Renal cortex interstitium (tissue), 11 donors: Measurements from ENCODE around the gene HS6ST3. TPM values are rescaled to one million over a fixed set of nuclear protein-coding genes. Genes with fewer than 3 reads are reported as not detected.
A peak's percentile ranks its signal among the peaks of the same experiment; 100 is the strongest.
"Not testable (repeated sequence)": the region's sequence is repeated elsewhere in the genome, so short reads cannot be mapped to it uniquely, and the experiment has no call there.

Experiments used
- DNase-seq, 11 donors: peaks; one replicate each; pipeline ENCODE4 v3.0.0-alpha.2; 2013; ENCODE audit warnings: low read depth in 9 of 11, low spot score in 4 of 11; ENCODE audit errors: extremely low read depth in 1 of 11
- polyA plus RNA-seq, 3 donors: library from polyadenylated mRNA; unstranded; fragments of 120-200 nt; gene quantifications; one replicate each; pipeline ENCODE4 v1.2.1, GENCODE V29; 2013; ENCODE audit not compliant: insufficient read length in 3 of 3

The HS6ST3 gene
- polyA plus RNA-seq, 3 donors: 2.8 to 4.2 (median 2.8) TPM

DNA sequence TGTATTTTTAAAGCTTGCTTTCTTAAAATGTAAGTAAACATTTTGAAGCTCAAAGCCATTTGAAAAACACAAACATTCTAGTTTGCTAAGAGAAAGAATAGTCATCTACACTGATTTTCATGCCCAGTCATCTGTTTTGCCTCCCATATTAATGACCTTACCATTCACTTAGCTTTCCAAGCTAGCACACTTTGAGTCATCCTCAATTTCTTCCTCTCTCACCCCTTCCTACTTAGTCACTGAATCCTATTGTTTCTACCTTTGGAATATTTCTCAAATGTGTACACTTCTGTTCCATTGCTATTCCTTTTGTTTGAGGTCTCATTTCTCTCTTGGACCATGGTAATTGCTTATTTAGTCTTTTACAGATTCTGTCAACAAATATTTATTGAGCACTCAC lies 7.3 kb upstream of the HS6ST3 start:
- DNase-seq: no peak

DNA sequence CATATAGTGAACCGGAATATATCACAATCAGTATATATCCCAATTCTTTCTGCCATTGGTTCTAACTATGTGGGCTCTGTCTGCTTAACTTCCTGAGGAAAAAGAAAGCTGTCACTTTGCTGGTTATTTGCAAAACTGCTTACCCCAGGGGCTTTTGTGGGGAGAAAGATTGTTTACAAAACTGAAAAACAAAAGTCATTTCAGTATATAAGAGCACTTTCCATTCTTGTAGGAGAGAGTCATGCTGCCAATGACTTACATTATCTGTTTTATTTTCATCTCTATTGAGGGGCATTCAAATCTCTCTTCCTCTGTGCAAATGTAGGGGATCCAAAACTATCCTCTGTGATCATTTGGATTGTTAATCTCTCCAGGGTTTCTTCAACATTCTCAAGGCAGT lies 3.2 kb upstream of the HS6ST3 start:
- no peak for DNase-seq

DNA sequence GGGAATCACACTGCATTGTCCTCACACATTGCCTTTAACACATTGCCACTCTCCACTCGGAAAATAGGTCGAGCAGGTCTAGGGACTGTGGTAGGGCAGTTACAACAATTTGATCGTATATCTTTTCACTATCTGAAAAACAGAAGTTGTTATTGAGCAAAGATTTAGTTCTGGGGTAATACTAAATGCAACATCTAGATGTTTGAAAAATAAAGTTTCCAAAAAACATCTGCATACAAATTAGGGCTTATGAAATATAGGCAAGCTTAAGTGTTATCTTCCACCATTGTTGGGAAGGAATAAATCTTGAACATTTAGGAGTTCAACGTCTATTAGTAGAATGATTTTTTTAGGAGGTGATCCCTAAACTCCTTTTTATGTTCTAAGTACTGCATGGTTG lies 768 bp upstream of the HS6ST3 start:
- no peak for DNase-seq

DNA sequence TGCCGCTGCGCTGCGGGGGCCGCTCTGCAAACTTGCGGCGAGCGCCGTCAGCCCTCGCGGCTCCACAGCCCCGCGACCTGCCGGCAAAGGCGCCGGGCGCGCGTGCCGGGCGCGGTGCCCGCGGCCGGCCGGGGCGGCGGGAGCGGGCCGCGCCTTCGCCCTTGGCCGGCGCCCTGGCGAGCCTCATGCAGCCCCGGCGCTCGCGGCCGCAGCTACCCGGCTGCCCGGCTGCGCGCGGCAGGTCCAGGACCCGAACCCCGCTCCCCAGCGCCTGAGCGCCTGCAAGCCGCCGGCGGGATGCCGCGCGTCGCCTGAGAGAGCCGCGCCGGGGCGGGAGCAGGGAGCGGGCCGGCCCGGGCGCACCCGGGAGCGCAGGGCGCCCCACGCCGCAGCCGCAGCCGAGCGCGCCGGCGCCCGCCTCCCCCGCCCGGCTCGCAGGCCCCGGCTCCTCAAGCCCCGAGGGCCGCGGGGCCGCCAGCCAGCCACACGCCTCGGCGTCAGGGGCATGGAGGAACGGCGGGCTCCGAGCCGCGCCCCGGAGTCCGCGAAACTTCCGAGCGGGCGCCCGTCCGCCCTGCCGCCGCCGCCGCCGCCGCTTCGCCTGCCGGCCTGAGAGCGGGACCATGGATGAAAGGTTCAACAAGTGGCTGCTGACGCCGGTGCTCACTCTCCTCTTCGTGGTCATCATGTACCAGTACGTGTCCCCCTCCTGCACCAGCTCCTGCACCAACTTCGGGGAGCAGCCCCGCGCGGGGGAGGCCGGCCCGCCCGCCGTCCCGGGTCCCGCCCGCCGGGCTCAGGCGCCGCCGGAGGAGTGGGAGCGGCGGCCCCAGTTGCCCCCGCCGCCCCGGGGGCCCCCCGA lies 564 bp downstream of the HS6ST3 start:
- peak in 2 of 11 donors; percentile 8 to 23 for DNase-seq

DNA sequence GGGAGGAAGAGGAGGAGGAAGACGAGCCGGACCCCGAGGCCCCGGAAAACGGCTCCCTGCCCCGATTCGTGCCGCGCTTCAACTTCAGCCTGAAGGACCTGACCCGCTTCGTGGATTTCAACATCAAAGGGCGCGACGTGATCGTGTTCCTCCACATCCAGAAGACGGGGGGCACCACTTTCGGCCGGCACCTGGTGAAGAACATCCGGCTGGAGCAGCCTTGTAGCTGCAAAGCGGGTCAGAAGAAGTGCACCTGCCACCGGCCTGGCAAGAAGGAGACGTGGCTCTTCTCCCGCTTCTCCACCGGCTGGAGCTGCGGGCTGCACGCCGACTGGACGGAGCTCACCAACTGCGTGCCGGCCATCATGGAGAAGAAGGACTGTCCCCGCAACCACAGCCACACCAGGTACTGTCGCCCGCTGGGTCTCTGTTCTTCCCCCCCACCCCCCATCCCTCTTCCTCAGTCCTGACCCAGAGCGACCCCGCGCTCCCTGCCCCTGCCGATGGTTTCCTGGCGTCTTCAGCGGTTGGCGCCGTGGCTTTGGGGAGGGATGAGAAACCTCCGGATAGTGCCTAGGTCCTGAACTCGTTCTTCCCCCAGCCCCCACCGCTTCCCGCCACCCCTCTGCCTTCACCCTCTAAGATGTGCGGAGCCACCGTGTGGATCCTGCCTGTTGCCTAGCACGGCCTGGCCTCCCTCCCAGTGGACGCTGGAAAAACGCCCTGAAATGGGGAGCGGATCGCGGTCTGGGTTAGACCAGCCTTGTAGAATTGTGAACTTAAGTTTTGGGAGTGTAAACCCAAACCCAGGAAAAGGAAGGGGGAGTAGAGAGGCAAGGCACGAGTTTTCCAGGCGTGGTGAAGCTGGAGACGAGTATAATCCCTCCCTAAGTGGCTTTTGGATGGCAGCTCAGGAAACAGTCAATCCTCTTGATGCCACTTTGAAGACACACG lies 1.5 kb downstream of the HS6ST3 start:
- DNase-seq: peak in 2 of 11 donors; percentile 12 to 19

DNA sequence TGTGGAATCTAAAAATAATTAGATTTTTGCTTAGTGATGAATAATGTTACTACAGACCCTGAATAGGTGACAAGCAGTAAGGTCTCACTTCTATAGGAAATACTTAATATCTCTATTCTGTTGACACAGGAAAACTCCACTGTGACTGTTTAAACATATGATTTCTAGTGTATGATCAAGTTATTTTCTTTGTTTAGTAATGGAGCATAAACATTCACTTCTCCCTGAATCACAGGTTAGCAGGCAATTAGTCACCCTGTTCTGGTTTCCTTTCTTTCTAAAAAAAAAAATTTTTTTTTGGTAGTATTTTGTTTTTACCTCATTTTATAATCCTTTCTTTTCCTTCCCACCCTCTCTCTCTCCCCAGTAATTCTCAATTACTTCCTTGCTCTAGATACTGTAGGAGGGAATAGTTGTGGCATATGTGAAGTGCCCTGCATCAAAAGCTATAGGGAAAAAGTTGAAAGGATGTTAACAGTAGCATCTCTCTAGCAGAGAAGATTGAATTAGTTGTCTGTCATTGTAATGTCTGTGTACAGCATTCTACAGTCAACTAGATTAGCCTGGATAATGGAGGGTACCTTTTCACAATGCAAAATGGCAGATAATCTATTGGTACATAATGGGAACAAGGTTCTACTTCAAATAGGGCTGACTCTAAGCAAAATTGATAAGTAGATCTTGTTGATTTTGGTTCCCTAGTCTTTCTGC lies 3.5 kb downstream of the HS6ST3 start:
- DNase-seq: no peak

DNA sequence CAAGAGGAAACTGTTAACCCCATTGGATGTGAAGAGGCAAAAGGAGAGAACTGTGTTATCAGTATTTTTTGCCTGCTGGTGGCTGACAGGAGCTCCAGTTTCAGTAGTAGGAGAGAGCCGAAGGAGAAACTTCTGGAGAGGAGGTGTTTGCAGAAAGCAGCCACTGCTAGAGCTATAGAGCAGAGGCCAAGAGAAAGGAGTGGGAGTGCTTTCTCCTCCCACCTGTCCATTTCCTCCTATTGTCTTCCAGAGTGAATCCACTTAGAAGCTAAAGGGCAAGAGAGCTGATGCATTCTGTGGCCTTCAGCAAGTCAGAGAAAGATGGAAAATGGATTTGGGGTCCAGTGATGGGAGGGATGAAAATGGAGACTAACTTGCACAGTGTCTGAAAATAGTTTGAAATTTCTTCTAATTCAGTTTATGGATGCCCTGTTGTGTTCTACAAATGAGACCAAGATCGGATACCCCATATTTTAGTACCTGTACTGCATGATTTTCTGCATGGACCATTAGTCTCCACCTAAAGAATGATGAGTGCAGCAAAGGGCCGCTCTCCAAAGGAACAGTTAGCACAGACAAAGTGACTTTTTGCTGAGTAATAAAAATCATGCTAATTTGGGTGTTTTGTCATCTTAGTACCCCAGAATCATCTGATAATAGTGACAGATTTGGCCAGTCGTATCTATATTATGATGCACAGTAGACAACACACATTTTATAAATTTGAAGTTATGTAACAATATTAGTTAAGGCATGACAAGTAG lies 10.7 kb downstream of the HS6ST3 start:
- no peak for DNase-seq

DNA sequence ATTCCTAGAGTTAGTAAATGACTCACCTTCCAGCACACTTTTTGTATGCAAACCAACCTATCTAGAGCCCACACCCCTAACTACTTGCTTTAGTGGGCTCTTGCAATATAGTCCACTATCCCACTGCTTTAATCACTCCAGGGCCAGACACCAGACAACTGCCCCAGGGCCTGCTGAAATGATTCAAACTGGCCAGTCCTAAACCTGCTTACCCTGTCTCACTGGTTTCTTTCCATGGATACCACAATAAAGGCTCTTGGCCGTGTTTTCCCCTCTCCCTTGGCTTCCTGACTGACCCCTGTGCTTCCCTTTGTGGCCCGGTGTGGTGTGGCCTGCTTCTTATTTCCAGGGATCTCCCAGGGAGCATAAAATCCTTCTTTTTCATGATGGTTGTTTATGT lies 14.6 kb downstream of the HS6ST3 start:
- no peak for DNase-seq

DNA sequence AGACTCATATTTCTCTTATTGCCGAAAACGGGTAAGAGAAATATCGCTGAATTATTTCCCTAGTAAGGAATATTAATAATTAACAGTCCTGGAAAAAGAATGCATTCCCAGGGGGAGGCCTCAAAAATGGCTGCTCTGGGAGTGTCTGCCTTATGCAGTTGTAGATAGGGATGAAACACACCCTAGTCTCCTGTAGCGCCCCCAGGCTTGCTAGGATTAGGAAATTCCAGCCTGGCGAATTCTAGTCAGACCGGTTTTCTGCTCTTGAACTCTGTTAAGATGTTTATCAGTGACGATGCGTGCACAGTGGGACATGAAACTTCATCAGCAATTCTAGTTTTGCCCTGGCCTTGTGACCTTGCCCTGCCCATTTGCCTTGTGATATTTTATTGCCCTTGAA lies 18.2 kb downstream of the HS6ST3 start:
- not testable (repeated sequence) for DNase-seq

DNA sequence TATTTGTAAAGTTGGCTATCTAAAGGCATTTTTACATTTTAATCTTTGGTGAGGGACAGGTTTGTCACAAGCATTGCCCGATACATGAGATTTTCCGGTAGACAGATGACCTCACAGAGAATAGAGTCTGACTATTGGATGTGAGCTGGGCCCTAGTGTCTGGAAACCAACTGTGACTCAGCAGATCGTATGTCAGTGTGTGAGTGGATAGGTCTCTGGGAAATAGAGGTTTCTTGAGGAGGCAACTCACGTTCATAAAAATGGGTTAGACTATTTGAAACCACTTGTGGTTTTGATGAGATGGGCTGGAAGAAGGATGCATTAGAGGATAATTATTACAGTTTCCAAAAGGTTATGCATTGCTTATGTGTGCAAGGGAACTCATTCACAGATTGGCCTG lies 19.2 kb downstream of the HS6ST3 start:
- no peak for DNase-seq

DNA sequence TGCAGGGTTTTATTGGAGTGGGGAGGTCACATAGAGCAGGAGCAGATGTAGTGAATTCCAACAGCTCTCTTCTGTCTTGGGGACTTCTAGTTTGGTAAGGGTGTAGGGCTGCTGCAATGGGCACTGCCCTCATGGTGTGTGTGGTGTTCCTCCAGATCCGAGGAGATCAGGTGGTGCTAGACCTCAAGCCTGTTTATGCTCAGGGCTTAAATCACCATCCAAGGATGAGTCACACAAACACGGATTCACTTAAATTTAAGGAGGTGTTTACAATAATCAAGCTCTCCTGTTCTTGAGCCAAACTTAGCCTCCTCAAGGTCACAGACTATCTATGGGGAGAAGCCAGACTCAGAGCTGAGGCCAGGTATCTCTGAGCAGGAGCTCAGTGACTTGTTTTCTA lies 23.0 kb downstream of the HS6ST3 start:
- DNase-seq: no peak

DNA sequence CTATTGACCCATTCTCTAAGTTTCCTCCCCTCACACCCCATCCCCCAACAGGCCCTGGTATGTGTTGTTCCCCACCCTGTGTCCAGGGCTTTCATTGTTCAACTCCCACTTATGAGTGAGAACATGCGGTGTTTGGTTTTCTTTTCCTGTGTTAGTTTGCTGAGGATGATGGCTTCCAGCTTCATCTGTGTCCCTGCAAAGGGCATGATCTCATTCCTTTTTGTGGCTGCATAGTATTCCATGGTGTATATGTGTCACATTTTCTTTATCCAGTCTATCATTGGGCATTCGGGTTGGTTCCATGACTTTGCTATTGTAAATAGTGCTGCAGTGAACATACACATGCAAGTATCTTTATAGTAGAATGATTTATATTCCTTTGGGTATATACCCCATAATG lies 25.5 kb downstream of the HS6ST3 start:
- not testable (repeated sequence) for DNase-seq

DNA sequence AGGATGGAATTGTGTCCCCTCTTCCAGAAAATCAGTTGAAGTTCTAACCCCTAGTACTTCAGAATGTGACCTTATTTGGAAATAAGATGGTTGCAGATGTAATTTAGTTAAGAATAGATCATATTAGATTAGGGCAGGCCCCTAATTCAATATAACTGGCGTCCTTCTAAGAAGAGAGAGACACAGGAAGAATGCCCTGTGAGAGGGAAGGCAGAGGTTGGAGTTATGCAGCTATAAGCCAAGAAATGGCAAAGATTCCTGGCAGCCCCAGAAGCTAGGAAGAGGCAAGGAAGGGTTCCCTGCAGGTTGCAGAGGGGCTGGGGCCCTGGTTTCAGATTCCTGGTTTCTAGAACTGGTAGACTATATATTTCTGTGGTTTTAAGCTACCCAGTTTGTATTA lies 30.0 kb downstream of the HS6ST3 start:
- no peak for DNase-seq

DNA sequence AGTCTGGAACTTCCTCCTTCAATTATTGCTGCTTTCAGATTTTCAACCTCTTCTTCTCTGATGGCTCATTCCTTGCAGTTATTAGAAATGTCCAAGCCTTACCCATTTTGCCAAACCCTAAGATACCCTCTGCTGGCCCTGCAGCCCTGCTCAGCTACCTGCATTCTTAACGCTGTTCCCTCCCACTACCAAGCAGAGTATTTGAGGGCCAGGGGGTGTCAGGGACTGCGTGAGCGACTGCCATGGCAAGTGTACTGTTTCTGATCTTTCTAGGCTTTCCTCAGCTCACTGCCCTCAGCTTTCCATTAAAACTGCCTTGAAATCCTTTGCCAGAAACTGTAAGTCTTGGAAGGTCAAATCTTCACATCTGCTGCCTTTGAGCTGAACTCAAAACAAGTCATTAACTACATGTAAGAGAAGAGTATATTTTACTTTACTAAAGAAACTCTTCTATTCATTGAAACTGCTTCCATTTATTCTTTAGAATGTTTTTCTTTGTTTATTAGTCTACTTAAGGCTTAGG lies 41.0 kb downstream of the HS6ST3 start:
- DNase-seq: peak in 7 of 11 donors; percentile 1 to 20 (median 8)

DNA sequence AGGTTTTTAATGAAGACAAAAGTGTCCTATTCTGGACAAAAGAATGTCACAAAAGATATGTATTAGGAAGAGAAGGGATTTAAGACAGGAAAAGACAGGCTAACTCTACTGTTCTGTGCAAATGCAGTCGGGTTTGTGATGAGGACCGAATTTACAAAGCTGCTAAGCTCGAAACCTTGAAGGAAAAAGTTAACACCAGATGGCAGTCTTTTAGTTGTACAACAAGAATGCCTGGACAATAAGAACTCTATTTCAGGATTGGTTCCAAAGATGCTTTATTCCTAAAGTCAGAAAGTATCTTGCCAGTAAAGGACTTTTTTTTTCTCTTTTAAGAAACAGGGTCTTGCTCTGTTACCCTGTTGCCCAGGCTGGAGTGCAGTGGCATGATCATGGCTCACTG lies 51.1 kb downstream of the HS6ST3 start:
- peak in 6 of 11 donors; percentile 3 to 18 (median 6) for DNase-seq

DNA sequence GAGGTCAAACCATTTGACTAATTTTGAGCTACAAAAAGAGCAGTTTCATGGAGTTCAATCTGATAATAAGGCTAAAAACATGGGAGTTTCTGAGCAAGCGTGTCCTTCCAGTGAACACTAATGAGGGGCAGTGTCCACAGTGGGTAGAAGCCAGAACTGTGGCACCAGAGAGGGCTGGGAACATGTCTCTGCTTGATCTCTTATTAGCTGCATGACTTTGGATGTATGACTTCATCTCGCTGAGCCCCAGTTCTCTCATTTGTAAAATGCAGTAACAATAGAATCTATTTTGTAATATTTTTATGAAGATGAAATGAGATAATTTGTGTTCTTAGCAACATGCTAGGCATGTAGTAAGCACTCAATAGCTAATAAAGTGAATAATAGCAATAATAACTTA lies 69.8 kb downstream of the HS6ST3 start:
- DNase-seq: no peak

DNA sequence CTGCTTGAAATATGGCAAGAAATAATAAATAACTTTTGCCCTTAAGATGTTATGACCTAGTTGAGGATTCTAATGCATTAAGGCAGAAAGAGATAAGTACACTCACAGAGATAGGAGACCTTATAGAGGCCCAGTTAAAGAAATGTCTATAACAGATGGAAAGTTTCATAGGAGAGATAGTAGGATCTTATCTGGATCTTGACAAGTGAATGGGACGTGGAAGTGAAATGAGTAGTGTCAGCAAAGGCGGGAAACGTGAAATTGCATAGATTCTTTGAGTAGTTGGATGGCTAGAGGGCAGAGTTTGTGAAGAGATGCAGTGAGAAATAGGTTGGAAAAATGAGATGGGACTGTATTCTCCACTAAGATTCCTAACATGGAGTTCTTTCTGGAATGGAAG lies 71.2 kb downstream of the HS6ST3 start:
- DNase-seq: no peak

DNA sequence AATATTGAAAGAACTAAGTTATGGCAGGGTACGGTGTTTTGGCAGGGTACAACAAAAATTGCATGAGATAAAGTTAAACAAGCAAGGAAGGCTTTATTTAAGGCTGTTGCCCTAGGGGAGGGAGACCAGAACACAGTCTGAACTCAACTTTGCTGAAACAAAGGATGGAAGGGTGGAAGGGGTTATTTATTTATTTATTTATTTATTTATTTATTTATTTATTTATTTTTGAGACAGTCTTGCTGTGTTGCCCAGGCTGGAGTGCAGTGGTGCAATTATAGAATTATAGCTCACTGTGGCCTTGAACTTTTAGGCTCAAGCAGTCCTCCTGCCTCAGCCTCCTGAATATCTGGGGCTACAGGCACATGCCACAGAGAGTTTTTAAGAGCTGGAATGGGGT lies 75.9 kb downstream of the HS6ST3 start:
- no peak for DNase-seq
